GM04503 (cell line): ENCODE results near the gene NUMB.
"Not testable (repeated sequence)": the region's sequence is repeated elsewhere in the genome, so short reads cannot be mapped to it uniquely, and the experiment has no call there.

Source experiments
- DNase-seq: peaks from one replicate; pipeline ENCODE4 v3.0.0-alpha.2; 2012; ENCODE audit warnings: low read depth

Gene NUMB

DNA sequence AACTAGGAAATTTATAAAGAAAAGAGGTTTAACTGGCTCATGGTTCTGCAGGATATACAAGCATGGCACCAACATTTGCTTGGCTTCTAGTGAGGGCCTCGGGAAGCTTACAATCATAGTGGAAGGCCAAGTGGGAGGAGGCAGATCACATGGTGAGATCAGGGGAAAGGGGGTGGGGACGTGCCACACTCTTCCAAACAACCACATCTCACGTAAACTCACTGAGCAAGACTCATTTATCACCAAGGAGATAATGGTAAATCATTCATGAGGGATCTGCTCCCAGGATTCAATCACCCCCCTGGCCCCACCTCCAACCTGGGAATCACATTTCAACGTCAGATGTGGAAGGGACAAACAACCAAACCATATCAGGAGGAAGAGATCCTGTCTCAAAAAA, 35.8 kb downstream of the NUMB start:
- no peak for DNase-seq

DNA sequence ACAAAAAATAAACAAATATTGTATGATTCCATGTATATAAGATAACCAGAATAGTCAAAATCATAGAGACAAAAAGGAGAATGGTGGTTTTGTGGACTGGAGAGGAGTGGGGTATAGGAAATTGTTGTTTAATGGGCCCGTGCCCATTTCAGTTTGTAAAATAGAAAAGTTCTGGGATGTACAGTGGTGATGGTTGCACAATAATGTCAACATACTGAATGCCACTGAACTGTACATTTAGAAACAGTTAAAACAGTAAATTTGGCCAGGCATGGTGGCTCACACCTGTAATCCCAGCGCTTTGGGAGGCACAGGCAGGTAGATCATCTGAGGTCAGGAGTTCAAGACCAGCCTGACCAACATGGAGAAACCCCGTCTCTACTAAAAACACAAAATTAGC, 40.1 kb downstream of the NUMB start:
- DNase-seq, result no peak

DNA sequence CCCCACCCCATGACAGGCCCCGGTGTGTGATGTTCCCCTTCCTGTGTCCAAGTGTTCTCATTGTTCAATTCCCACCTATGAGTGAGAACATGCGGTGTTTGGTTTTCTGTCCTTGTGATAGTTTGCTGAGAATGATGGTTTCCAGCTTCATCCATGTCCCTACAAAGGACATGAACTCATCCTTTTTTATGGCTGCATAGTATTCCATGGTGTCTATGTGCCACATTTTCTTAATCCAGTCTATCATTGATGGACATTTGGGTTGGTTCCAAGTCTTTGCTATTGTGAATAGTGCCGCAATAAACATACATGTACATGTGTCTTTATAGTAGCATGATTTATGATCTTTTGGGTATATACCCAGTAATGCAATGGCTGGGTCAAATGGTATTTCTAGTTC, 52.1 kb downstream of the NUMB start:
- DNase-seq, result not testable (repeated sequence)

DNA sequence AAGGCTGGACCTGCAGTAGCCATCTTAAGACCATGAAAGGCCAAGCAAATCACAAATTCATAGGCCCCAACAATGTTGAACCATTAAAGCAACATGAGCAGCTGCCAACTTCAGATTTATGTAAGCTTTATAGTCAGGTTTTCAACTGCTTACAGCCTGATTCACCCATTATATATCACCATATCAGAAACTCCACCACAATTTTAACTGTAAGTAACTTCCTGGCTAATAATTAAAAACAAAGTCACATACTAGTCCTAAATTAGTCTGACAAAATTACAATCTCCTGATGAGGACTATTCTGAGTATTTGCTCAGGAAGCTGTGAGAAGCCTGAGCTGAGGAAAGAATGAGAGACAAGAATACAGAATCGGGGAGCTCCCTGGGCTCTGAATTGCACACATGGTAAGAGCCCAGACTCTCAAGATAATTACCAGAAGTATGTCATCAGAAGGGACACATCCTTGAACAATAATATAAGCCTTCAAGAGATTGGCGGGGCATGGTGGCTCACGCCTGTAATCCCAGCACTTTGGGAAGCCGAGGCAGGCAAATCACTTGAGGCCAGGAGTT, 55.1 kb downstream of the NUMB start:
- no peak for DNase-seq

DNA sequence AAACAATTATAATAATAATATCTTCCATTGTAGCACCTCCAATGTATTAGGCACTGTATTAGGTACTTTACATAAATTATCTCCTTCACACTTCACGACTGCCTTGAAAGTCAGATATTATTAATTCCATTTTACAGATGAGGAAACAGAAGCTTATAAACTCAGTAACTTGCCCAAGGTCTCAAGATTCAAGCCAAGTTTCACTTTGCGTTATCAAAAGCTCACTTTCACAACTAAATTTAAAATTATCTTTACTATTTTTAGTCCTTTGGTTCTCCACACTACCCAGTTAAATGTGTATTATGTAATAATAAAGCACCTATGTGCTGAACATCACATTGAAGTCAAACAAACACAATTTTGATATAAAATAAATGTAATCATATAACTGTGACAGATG, 55.8 kb downstream of the NUMB start:
- DNase-seq, result no peak

DNA sequence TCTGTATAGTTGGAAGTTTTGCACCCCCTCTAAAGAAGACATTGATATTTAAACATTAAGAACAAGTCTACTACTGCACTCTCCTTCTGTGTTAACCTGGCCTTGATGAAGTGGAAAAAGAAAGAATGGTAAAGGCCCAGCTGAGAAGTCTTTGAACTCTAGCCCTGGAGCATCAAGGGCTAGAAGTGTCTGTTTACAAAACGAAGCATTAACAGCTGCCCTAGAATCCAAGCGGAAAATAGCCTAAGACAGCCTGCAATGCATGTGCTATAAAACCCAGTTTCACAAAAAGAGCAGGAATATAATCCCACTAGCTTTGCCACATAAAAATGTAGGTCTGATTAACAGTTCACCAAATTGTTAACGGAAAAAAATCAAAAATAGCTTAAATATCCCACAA, 60.5 kb downstream of the NUMB start:
- DNase-seq, result no peak

DNA sequence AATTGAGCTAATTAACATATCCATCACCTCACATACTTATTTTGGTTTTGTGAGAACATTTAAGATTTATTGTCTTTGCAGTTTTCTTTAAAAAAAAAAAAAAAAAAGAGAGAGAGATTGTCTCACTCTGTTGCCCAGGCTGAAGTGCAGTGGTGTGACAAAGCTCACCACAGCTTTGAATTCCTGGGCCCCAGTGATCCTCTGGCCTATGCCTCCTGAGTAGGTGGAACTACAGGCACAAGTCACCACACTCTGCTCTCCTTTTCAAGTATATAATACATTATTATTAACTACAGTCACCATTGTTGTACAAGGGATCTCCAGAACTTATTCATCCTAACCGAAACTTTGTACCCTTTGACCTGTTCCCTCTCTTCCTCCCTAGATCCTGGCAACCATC, 64.0 kb downstream of the NUMB start:
- DNase-seq, result no peak

DNA sequence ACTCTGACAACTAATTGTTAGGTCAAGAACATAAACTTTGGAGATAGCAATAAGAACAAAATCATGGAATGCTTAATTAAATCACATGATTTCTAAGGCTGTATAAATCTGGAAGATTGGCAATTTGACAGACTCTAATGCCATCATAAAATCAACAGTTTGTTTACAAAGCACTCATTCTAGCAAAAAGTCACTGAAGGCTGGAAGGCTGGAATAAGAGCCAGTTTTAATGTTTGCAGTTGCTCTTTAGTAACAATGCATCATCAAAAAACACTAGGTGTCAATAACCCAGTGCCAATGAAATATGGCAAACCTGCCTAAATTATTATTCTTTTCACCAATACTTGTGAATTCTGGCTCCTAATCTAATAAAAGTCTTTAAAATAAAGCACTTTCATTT, 65.0 kb downstream of the NUMB start:
- no peak for DNase-seq

DNA sequence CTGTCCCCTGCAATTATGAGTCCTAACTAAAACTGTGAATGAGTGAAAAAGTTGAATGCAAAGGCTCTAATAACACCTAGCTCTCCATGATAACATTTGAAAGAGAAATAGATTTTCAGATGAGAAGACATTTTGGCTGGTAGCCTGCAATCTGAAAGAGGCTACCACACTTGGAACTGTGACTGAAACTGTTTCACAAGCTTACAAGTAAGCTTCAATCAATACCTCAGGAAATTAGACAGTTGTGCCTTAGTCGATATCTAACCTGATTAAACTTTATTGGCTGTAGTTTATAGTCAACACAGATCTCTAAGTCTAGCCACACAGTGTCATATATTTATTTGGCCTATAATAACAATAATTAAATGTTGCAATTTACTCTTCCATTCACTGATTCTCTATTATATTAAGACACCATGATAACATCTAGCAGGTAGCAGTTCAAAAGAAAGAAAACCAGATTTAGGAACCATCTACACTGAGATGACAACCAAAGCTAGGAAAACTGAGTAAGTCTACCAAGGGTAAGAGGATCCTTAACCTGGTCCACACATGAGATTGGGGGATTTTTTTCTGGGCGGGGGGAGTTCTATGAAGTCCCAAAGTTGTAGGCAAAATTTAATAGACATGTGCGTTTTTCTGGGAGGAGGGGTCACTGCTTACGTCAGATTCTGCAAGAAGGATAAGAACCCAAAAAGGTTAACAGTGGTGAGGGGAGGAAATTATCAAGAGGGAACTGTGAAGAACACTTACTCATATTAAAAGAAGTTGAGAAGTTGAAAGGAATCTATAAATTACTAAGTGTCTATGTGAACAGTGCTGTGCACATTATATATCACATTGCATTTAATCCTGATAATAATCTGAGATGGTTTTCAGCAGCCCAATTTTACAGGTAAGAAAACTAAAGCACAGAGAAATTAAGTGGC, 65.8 kb downstream of the NUMB start:
- no peak for DNase-seq

DNA sequence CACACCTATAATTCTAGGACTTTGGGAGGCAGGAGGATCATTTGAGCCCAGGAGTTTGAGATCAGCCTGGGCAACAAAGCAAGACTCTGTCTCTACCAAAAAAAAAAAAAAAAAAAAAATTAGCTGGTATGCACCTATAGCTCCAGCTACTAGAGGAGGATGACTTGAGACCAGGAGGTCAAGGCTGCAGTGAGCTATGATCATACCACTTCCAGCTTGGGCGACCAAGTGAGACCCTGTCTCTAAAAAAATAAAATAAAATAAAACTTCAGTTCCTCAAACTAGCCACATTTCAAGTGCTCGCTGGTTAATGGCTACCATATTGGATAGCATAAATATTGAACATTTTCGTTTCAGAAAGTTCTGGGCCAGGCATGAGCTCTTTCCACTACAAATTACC, 70.5 kb downstream of the NUMB start:
- not testable (repeated sequence) for DNase-seq

DNA sequence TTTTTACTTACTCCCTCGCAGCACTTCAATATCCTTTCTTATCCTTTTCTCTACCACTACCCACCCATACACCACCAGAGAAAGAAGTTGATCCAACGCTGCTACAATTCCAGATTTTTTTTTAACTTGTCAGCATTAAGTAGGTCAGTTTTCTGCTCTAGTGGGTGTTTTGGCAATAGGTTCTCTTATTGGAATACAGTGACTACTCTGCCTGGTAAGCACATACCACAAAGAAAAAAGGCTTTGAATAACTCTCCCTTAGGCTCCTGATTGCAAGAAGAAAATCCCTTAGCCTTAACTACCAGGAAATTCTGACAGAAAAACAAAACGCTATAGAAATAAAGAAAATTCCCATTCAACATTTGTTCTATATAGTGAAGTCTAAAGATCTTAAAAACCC, 72.0 kb downstream of the NUMB start:
- no peak for DNase-seq

DNA sequence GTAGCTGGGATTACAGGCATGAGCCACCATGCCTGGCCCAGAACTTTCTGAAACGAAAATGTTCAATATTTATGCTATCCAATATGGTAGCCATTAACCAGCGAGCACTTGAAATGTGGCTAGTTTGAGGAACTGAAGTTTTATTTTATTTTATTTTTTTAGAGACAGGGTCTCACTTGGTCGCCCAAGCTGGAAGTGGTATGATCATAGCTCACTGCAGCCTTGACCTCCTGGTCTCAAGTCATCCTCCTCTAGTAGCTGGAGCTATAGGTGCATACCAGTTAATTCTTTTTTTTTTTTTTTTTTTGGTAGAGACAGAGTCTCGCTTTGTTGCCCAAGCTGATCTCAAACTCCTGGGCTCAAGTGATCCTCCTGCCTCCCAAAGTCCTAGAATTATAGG, 73.3 kb downstream of the NUMB start:
- DNase-seq, result not testable (repeated sequence)

DNA sequence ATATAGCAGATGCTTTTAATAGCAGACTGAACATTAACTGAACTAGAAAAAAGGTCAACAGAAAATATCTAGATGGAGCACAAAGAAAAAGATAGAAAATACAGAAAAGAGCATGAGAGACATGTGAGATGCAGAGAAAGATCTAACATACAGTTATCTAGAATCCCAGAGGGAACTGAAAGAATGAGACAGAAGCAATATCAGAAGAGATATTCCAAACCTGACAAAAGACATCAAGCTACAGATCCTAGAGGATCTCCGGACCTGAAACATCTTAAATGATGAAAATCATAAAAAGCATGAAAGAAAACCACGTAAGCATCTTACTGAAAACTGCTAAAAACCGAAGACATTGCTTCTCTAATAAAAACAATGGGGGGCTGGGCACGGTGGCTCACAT, 75.0 kb downstream of the NUMB start:
- no peak for DNase-seq

DNA sequence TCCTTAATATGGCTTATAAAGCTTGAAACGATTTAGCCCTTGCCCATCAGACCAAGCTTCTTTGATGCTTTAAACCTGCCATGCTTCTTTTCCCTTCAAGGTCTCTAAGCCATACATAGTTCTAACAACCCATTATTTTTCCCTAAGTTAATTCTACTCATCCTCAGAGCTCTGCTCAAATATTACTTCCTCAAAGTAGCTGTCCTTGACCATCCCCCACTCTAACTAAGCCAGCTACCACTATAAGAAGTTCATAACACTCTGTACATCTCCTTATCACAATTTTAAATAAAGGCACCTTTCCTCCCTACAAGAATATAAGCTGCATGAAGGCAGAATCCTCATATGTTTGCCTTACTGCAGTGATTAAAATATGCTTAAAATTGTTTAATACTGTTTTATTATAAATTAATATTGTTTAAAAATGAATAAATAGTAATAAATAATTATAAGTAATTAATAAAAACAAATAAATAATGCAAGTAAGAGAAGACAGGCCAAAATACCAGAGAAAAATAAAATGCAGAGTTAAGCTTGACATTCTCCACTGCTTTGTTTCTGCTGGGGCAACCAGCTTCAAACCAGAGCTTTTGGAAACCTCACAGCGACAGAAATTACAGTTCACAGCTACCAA, 76.8 kb downstream of the NUMB start:
- no peak for DNase-seq

DNA sequence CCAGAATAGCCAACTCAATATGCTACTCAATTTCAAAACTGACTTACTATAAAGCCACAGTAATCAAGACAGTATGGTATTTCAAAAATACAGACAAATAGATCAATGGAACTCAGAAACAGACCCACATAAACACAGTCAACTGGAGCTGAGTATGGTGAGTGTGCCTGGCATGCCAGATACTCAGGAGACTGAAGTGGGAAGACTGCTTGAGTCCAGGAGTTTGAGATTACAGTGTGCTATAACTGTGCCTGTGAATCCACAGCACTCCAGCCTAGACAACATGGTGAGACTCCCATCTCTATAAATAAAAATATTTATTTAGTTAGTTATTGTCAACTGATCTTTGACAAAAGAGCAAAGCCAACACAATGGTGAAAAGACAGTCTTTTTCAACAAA, 81.8 kb downstream of the NUMB start:
- no peak for DNase-seq

DNA sequence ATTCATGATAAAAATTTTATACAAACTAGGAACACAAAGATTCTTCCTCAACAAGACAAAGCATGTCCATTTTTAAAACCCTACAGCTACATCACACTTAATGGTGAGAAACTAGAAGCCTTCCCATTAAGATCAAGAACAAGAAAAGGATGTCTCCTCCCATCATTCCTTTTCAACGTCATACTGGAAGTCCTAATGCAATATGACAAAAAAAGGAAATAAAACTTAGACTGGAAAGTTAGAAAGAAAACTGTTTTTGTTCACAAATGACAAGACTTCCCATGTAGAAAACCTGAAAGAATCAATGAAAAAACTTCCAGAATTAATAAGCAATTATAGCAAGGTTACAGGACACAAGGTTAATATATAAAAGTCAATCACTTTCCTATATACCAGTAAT, 82.5 kb downstream of the NUMB start:
- no peak for DNase-seq

DNA sequence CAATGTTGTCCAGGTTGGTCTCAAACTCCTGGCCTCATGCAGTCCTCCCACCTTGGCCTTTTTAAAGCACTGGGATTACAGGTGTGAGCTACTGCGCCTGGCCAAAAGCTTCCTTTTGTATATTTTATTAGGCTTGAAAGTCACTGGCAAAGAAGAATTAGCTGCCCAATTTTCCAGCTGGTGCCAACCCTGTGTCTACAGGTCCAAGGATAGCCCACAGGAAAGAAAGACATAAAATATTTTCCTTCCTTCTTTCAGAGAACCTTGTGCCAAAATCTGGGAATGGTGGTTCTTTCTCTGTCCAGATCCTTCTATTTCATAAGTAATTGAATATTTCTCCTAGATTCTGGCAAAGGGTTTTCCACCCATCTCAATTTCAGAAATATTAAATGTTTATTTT, 84.1 kb downstream of the NUMB start:
- no peak for DNase-seq

DNA sequence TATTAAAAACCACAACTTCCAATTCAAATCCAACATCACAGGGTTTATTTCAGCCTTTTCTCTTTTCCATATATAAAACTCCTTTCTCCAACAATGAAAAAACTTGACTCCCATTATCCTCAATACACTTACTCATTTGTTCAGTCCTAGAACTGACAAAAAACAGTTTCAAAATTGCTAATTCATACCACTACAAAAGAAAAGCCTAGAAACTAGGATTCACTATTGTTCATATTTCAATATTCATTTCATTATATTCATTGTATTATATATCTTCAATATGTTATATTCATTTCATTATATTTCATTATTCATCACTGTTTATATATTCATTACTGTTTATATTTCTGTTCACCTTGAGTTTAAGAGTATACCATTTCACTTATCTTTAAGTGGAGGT, 85.8 kb downstream of the NUMB start:
- no peak for DNase-seq

DNA sequence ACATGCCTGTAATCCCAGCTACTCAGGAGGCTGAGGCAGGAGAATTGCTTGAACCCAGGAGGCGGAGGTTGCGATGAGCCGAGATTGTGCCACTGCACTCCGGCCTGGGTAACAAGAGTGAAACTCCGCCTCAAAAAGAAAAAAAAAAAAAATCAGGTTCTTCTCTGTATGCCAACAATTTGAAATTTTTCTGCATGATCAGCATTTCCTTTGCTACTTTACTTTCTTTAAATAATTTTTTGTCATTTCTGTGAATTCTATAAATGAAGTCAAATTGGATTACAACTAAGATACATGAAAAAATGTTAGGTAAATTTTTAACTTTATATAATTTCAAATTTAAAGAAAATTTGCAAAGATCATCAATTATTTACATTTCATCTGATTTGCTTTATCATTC, 87.8 kb downstream of the NUMB start:
- DNase-seq, result no peak

DNA sequence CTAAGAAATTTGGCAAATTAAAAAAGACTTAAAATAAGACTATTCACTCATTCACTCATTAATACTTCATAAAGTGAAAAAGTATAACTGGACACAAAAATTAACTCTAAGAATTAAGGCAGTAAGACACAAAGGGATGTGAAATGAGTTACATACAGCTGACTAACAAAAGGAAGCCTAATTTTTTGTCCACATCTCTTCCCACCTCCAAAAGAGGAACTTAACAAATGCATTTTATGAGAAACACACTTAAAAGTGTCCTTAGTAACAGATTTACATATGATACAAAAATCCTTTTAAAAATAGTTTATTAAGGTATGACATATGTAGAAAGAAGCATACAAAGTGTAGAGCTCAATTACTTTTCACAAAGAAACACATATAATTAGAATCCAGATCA, 88.9 kb downstream of the NUMB start:
- no peak for DNase-seq

DNA sequence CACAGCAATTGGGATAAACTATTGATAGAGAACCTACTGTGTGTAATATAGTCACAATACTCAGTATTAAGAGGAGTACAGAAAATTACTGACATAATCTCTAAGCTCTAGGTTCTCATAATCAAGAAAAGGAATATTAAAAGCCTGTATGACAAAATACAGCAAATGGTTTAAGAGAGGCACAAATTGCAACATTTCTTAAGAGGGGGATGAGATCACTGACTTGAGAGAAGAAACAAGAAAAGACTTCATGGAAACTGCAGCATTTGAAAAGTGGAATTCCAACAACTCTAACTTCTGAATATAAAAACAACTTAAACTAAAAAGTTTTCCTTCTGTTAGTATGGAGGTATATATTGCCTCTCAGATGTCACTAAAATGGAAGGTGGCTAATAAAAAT, 89.7 kb downstream of the NUMB start:
- DNase-seq, result no peak

DNA sequence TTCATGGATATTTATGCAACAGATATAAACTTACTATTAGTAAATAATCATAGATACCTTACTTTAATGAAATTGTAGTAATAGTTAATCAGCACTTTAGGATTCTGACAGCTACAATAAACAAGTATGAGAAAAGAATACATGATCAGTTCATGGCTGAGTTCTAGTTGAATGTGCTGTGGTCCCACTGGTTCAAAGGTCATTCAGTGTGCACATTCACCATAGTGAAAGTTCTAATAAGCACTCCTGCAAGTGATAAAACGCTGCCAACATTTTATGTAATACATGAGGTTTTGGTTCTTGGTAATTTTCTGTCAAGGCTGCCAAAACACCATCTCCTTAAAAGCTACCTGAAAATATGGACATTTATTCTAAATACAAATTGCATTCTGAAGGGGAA, 92.6 kb downstream of the NUMB start:
- DNase-seq, result no peak

DNA sequence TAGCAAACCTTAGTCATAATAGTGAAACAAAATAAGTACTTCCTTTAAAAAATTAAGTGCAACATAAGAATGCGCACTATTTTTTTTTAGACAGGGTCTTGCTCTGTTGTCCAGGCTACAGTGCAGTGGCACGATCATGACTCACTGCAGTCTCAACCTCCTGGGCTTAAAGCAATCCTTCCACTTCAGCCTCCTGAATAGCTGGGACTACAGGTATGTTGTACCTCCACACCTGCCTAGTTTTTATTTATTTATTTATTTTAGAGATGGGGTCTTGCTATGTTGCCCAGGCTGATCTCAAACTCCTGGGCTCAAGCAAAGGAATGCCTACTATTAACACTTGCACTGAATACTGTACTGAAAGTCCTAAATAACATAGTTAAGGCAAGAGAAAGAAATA, 93.8 kb downstream of the NUMB start:
- no peak for DNase-seq
